GM19239 (cell line): Measurements from ENCODE around the gene CLEC2D.
"Not testable (repeated sequence)": the region's sequence is repeated elsewhere in the genome, so short reads cannot be mapped to it uniquely, and the experiment has no call there.

Experiments used
- DNase-seq: peaks from one replicate; pipeline ENCODE4 v3.0.0; 2011; ENCODE audit warnings: low spot score; ENCODE audit not compliant: insufficient read length
- FAIRE-seq: peaks from 2 replicates; lab custom pipeline; 2011; peaks lifted over from hg19 to GRCh38; lab: Jason Lieb, UNC

Gene CLEC2D

DNA sequence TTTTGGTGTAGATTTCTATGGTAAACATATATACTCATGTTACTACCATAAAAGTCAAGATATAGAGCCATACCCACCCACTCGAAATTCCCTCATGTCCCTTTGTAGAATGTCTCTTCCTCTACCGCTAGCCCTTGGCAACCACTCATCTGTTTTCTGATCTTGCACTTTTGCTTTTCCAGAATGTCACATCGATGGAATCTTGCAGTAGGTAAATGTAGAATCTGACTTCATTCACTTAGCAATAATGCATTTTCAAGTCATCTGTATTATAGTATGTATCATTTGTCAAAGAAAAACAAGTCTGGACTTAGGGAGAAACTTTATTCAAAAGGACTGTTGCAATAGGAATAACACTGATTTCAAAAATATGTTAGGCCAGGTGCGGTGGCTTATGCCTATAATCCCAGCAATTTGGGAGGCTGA lies 19.3 kb upstream of the CLEC2D start:
- DNase-seq (no peak), FAIRE-seq (no peak)

DNA sequence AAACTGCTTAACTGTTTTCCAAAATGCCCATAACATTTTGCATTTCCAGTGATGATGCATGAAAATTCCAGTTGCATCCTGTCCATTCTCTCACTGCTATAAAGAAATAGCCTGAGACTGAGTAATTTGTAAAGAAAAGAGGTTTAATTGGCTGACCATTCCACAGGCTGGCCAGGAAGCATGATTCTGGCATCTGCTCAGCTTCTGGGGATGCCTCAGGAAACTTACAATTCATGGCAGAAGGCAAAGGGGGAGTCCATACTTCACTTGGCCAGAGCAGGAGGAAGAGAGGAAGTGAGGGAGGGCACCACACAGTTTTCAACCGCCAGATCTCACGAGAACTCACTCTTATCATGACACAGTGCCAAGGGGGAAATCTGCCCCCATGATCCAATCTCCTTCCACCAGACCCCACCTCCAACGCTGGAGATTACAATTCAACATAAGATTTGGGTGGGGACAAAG lies 18.2 kb upstream of the CLEC2D start:
- DNase-seq, result no peak

DNA sequence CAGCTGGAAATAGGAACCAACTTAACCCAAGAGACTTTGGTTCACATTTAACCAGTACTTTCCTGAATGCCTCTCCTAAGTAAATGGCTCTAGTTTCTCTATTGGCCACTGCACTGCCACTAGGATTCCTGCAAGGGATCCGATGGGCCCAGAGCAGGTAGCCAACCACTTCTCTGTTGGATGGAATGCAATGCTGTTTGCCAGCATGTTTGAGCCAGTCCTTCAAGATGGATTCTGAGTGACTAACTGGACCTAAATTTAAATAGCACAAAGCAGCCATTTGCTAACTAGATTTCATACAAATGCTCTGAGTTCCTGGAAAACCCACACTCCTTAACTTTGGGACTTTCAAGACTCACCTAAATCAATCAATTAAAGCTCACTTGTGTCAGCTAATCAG lies 9.5 kb upstream of the CLEC2D start:
- no peak for DNase-seq
- FAIRE-seq, result no peak

More for the DNA sequence above, 18.2 kb upstream of the CLEC2D start:
- FAIRE-seq, result no peak

DNA sequence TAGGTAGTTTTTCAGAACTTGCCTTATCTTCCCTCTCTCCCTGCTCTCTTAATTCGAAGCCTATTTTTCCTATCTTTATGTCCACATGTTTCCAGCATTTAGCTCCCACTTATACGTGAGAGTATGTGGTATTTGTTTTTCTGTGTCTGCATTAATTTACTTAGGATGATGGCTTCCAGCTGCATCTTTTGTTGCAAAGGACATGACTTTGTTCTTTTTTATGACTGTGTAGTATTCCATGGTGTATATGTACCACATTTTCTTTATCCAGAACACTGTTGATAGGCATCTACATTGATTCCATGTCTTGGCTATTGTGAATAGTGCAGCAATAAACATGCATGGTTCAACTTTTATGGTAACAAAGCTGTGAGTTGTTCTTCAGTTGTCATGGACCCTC lies 7.8 kb upstream of the CLEC2D start:
- DNase-seq, result no peak
- no peak for FAIRE-seq

DNA sequence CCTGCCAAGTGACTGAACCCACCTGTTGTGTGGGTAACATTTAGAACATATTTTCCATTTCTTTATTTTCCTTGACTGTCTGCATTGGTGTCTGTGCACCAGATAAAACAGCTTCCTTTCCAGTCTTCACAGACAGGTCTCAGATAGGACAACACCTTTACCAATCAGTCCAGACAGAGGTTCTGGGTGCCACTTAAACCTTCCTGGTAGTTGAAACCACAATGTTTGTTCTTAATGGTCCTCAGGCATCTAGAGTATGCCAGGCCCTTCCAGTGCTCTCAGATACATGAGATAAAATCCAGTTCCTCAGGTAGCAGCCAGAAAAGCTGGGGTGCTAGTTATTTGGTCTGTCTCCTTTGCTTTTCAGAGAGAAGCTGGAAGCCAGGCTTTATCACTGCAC lies 7.0 kb upstream of the CLEC2D start:
- FAIRE-seq, result no peak
- no peak for DNase-seq

DNA sequence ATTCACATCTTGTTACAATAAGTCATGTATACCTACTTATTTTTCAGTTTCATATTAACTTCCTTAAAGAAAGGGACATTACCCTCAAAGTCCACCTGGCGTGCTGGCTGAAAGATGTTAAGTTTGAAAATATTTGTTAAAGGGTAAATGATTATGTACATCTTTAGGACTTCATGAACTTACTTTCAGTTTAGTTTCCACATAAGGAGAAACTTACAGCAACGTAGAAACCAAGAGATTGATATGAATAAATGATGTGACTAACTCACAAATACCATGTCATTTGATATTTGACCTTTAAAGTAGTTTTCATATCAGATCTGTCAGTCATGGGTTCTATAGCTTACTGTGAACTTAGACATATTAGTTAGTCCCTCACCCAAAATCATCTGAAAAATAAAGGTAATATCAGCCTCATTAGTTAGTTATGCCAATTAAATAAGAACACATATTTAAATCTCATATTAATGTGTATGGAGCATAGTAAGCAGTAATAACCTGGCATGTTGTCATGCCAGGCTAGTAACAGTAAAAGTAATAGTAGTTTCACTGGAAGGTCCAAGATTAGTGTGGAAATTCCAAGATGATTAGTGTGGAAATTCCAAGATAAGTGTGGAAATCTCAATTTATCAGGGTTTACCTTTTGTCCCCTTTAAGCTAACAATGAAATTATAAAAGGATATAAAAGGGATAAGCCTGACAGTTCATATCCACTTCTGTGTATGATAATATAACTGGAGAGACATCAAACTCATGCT lies 1.9 kb upstream of the CLEC2D start:
- no peak for DNase-seq
- FAIRE-seq, result peak; percentile 98

DNA sequence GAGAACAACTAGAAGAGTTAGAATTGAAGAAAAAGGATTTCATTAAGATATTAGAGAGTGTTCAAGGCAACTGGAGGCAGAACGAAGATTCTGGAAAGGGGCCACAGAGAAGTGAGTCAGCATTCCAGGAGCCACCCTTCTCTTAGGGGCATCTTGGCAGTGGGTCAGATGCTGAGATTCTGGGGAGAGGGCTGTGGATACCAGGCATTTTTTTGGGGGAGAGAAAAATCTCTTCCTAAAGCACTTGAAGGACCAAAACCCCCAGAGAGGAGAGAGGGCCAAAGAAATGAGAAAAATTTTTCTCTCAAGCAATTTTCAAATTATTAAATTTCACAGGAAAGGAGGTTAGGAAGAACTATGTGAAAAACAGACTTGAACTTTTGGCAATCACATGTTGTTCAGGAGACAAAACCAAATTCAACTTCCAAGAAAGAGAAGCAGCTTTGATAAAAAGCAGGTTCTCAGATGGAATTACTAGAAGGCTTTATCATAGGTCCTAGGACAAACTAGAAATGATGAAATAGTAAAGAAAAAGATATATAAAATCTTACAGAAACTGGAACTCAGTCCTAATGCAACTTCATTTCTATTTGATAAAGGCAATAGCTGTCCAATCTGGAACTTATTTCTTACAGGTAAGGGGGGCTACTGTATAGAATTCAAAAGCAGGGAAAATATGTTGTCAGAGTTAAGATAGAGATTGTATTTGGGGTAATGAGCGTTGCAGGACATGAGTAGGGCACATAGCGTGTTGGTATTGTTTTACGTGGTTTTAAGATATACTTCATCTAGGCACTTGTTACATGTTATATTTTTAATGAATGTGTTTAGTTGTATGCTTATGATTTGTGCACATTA lies 1.1 kb upstream of the CLEC2D start:
- no peak for DNase-seq
- no peak for FAIRE-seq

DNA sequence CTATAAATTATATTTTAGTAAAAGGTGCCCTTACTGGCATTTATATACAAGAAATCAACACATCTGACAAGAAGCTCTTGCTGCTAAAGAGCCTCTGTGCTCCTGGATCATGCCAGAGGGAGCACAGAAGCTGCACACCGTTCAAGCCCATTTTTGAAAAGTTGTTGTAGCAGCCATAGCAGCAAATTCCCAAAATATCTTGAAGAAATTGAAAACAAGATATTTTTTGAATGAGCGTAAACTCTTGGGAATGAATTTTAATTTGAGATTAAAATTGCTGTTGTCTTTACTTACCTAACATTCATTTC lies 540 bp upstream of the CLEC2D start:
- DNase-seq (no peak), FAIRE-seq (no peak)

DNA sequence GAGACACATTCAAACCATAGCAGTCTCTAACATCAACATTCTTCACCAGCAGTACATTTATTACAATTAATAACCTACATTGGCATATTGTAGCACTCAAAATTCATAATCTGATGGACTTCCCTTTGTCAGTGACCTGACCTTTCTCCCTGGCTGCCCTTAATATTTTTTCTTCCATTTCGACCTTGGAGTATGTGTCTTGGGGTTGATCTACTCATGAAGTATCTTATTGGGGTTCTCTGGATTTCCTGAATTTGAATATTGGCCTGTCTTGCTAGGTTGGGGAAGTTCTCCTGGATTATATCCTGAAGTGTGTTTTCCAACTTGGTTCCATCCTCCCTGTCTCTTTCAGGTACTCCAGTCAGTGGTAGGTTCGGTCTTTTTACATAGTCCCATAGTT lies 2.8 kb downstream of the CLEC2D start:
- FAIRE-seq, DNase-seq: not testable (repeated sequence)

DNA sequence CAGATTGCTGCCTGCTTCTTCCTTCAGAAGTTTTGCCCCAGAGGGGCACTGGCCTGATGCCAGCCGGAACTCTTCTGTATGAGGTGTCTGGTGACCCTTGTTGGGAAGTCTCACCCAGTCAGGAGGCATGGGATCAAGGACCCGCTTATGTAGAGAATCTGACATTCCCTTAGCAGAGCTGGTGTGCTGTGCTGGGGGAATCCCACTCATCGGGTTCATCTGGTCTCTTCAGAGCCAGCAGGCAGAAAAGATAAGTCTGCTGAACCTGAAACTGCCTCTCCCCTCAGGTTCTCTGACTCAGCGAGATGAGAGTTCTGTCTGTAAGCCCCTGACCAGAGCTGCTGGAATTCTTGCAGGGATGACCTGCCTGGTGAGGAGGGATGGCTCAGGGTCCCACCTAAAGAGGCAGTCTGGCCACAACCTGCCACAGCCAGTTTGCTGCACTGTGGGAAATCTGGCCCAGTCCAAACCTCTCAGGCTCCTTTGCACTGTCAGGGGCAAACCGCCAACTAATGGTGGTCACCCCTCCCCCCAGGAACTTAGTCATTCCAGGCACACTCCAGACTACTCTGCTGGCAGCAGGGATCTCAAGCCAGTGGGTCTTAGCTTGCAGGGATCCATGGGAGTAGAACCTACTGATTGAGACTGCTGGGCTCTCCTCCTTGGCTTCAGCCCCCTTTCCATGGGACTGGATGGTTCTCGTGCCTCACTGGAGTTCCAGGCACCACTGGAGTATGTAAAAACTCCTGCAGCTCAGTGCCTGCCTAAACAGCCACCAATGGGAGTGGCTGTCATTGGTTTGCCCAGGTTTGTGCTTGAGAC lies 4.1 kb downstream of the CLEC2D start:
- no peak for DNase-seq
- peak; percentile 96 for FAIRE-seq

DNA sequence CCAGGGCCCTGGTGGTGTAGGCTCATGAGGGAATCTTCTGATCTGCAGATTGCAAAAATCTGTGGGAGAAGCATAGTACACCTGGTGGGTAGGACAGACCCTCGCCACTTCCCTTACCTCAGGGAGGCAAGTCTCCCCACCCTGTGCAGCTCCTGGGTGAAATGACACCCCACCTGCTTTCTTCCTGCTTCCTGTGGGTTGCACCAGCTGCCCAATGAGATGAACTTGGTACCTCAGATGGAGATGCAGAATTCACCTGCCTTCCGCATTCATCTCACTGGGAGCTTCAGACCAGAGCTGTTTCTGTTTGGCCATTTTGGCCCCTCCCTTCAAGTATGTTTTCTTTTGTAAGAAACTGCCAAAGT lies 4.7 kb downstream of the CLEC2D start:
- DNase-seq (no peak), FAIRE-seq (no peak)

DNA sequence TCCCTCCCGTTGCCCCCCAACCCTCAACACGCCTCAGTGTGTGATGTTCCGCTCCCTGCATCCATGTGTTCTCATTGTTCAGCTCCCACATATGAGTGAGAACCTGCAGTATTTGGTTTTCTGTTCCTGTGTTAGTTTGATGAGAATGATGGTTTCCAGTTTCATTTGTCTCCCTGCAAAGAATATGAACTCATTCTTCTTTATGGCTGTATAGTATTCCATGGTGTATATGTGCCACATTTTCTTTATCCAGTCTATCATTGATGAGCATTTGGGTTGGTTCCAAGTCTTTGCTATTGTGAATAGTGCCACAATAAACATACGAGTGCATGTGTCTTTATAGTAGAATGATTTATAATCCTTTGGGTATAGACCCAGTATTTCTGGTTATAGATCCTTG lies 13.0 kb downstream of the CLEC2D start:
- not testable (repeated sequence) for FAIRE-seq, DNase-seq

DNA sequence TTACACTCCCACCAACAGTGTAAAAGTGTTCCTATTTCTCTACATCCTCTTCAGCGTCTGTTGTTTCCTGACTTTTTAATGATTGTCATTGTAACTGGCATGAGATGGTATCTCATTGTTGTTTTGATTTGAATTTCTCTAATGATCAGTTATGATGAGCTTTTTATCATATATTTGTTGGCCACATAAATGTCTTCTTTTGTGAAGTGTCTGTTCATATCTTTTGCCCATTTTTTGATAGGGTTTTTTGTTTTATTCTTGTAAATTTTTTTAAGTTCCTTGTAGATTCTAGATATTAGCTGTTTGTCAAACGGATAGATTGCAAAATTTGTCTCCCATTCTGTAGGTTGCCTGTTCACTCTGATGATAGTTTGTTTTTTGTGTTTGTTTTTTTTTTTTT lies 13.4 kb downstream of the CLEC2D start:
- not testable (repeated sequence) for DNase-seq, FAIRE-seq

DNA sequence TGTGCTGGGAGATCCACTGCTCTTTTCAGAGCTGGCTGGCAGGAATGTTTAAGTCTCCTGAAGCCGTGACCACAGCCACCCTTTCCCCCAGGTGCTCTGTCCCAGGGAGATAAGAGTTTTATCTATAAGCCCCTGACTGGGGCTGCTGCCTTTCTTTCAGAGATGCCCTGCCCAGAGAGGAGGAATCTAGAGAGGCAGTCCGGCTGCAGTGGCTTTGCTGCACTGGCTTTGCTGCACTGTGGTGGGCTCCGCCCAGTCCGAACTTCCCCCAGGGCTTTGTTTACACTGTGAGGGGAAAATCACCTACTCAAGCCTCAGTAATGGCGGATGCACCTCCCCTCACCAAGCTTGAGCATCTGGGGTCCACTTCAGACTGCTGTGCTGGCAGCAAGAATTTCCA lies 15.9 kb downstream of the CLEC2D start:
- FAIRE-seq, DNase-seq: not testable (repeated sequence)

DNA sequence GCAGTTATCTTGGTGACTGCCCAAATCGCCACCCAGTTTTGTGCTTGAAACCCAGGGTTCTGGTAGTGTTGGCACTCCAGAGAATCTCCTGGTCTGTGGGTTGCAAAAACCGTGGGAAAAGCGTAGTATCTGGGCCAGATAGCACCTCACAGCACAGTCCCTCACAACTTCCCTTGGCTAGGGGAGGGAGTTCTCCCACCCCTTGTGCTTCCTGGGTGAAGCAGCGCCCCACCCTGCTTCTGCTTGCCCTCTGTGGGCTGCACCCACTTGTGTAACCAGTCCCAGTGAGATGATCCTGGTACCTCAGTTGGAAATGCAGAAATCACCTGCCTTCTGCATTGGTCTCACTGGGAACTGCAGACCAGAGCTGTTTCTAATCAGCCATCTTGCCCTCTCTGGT lies 16.4 kb downstream of the CLEC2D start:
- DNase-seq (no peak), FAIRE-seq (no peak)

DNA sequence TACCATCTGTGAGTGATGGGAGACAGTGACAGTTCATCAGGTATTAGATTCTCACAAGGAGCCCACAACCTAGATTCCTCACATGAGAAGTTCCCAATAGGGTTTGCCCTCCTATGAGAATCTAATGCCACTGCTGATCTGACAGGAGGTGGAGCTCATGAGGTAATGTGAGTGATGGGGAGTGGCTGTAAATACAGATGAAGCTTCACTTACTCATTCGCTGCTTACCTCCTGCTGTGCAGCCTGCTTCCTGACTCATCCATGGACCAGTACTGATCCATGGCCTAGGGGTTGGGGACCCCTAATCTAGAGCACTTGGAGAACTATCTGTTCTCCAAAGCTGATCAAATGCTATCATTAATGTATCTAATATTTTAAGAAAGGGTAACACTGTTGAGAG lies 17.7 kb downstream of the CLEC2D start:
- DNase-seq (no peak), FAIRE-seq (peak; percentile 11)

DNA sequence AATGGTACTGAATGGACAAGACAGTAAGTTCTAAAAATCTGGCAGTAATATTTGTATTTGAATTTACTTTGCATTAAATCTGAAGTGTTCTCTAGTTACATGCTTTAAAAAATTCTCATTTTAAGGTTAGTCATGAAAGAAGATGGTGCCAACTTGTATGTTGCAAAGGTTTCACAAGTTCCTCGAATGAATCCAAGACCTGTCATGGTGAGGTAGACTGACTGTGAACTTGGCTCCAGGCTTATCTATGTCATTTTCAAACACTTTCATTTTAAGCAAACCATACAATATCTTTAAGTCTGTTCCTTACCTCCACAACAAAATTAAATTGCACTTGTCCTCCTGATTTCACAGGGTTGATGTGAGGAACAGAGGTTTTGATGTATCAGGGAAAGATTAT lies 23.4 kb downstream of the CLEC2D start:
- no peak for FAIRE-seq
- no peak for DNase-seq

DNA sequence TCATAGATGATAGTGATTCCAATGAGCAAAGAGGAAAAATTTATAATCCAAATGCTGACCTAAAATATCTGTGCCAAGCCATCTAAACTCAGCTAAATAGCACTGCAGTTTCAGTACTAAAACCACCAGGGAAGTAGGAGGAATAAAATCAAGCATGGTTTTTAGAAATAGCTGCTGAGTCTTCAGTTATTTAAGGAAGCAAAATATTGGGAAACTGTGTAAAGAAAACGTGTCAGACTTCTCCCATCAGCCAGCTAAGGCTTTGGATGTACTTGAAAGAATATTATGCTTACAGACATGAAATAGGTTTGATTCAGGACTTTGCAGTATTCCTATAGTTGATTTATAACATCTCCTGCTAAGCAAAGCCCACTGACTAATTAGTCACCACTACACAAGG lies 24.7 kb downstream of the CLEC2D start:
- FAIRE-seq, result no peak

DNA sequence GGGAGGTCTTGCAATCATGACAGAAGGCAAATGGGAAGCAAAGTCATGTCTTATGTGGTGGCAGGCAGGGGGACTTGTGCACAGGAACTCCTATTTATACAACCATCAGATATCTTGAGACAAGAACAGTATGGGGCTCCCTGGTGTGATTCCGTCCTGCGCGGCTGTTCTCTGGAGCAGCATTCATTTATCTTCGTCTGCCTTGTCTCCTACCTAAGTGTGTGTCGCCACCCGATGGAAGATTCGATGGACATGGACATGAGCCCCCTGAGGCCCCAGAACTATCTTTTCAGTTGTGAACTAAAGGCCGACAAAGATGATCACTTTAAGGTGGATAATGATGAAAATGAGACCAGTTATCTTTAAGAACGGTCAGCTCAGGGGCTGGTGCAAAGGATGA lies 25.6 kb downstream of the CLEC2D start:
- not testable (repeated sequence) for DNase-seq, FAIRE-seq

More for the DNA sequence above, 24.7 kb downstream of the CLEC2D start:
- DNase-seq, result no peak

DNA sequence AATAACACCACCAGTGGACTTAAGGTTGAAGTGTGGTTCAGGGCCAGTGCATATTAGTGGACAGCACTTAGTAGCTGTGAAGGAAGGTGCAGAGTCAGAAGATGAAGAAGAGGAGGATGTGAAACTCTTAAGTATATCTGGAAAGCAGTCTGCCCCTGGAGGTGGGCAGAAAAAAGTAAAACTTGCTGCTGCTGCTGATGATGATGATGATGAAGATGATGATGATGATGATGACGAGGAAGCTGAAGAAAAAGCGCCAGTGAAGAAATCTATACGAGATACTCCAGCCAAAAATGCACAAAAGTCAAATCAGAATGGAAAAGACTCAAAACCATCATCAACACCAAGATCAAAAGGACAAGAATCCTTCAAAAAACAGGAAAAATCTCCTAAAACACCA lies 26.1 kb downstream of the CLEC2D start:
- DNase-seq, FAIRE-seq: not testable (repeated sequence)

DNA sequence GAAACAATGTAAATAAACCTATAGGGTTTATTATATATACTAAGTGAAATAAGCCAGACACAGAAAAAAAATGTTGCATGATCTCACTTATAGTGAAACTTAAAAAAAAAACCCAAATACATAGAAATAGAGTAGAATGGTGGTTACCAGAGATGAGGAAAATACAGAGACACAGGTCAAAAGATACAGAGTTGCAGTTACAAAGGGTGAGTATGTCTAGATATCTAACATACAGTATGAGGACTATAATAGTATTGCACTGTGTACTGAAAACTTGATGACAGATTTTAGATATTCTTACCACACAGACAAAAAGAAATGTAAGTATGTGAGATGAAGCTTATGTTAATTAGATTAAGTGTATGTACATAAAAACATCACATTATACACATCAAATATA lies 28.1 kb downstream of the CLEC2D start:
- DNase-seq (no peak), FAIRE-seq (peak; percentile 82)
